ENCODE data around the gene C17orf67. TPM values are rescaled to one million over a fixed set of nuclear protein-coding genes. Genes with fewer than 3 reads are reported as not detected.

Gene C17orf67
- total RNA-seq, 1 experiment from 2014 or later, result 1.0 TPM

DNA sequence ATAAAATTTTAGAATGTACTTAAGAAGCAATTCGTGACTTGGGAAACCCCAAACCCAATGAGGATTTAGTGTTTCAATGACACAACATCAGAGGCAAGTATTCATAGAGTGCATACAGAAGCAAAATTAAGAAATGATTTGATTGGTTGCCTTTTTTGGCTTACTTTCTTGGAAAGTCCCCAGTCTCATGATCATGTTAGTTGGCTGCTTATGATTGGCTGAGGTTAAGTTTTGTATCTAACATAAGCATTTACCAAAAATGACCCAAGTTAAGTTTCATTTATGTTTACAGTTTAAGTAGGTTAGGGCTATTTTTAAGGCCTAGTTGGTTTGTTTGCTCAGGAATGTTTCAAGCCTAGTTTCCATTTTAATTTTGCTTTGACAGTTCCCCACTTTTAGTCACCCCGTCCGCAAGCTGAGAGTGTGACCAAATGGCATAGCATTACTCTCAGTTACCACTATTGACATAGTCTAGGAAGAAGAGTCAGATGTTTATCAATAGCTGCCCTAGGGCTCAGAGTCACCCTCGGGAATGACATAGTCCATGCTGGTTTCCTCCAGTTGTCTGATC is 36.4 kb upstream of the C17orf67 start:
- Histone ChIP-seq H3K9me3 (ENCODE audit: control insufficient read depth, low read depth, low read length) (no peaks in the 10 kb centered on the region), H3K4me2 (ENCODE audit: insufficient read depth, insufficient read length, low read length) (no peak overlapping the region), H4K5ac (ENCODE audit: insufficient read length, low read depth, low read length) (no peak overlapping the region), H3K79me2 (ENCODE audit: insufficient read depth, low read length) (no peaks in the 10 kb centered on the region), H3K56ac (ENCODE audit: insufficient read length, low read depth, low read length) (no peak overlapping the region), H3K23me2 (ENCODE audit: insufficient read length, low read depth, low read length, poor library complexity, severe bottlenecking) (no peaks in the 10 kb centered on the region), H3K27ac (ENCODE audit: insufficient read length, low read depth, low read length) (no peak overlapping the region), H4K8ac (replicated peaks; ENCODE audit: insufficient read length, low read depth, low read length) (no peak overlapping the region), H3K79me1 (ENCODE audit: insufficient read depth, low read depth, low read length, poor library complexity, severe bottlenecking) (no peaks in the 10 kb centered on the region), H4K20me1 (ENCODE audit: control insufficient read depth, insufficient read depth, insufficient read length) (no peaks in the 10 kb centered on the region), H2BK120ac (ENCODE audit: low read depth, low read length, poor library complexity, severe bottlenecking) (no peak overlapping the region), H2BK5ac (ENCODE audit: insufficient read length, low read length) (no peak overlapping the region), H2BK15ac (ENCODE audit: low read depth, low read length) (no peak overlapping the region), H3K9ac (ENCODE audit: extremely low read depth, insufficient read length, low read length) (no peak overlapping the region), H3K4ac (ENCODE audit: low read depth, low read length) (no peak overlapping the region), H2BK20ac (ENCODE audit: low read depth, low read length, poor library complexity, severe bottlenecking) (no peak overlapping the region), H3K14ac (ENCODE audit: insufficient read depth, low read length) (no peak overlapping the region), H3K18ac (ENCODE audit: insufficient read length, low read depth, low read length) (no peak overlapping the region), H3K27me3 (ENCODE audit: insufficient read depth, low read length) (no peaks in the 10 kb centered on the region), H2BK12ac (ENCODE audit: insufficient read length, low read depth, low read length) (no peak overlapping the region), H3T11ph (ENCODE audit: low read length) (no peak overlapping the region), H3K23ac (ENCODE audit: insufficient read length, low read depth, low read length) (no peak overlapping the region), H2AFZ (ENCODE audit: low read length) (no peak overlapping the region), H2AK5ac (ENCODE audit: insufficient read length, low read length) (no peak overlapping the region), H3K4me1 (ENCODE audit: insufficient read depth, low read length) (no peaks in the 10 kb centered on the region), H4K91ac (ENCODE audit: insufficient read length, low read depth, low read length) (no peak overlapping the region)
- Mint-ChIP-seq H3K27ac (no peak overlapping the region), H3K4me1 (no peaks in the 10 kb centered on the region), H3K9me3 (no peaks in the 10 kb centered on the region), H3K4me3 (no peak overlapping the region), H3K27me3 (ENCODE audit: low read depth) (no peaks in the 10 kb centered on the region), H3K36me3 (ENCODE audit: insufficient read depth in 1 of 3, low read depth in 3 of 3) (peaks cover 0 to 3% (median 0%) of the 10 kb centered on the region in 3 experiments; a peak in 4 of 7 replicates)
- TF ChIP-seq, protein P1, sequence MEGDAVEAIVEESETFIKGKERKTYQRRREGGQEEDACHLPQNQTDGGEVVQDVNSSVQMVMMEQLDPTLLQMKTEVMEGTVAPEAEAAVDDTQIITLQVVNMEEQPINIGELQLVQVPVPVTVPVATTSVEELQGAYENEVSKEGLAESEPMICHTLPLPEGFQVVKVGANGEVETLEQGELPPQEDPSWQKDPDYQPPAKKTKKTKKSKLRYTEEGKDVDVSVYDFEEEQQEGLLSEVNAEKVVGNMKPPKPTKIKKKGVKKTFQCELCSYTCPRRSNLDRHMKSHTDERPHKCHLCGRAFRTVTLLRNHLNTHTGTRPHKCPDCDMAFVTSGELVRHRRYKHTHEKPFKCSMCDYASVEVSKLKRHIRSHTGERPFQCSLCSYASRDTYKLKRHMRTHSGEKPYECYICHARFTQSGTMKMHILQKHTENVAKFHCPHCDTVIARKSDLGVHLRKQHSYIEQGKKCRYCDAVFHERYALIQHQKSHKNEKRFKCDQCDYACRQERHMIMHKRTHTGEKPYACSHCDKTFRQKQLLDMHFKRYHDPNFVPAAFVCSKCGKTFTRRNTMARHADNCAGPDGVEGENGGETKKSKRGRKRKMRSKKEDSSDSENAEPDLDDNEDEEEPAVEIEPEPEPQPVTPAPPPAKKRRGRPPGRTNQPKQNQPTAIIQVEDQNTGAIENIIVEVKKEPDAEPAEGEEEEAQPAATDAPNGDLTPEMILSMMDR (conservative IDR thresholded peaks at IDR 0.05), result no peak
- no CpG with 5 or more reads among the region's 4 CpGs for WGBS (ENCODE audit: extremely low coverage, insufficient read length, low lambda C conversion rate)
- DNase-seq, result no peak

Data from H9 (cell line).